Measurements from ENCODE around the gene ZNHIT1. TPM values are rescaled to one million over a fixed set of nuclear protein-coding genes. Genes with fewer than 3 reads are reported as not detected.

The ZNHIT1 gene
- total and polyA plus RNA-seq, 3 experiments from 2014 or later, result 50.6 to 66.2 (median 51.7) TPM

- Histone ChIP-seq H3K4me3 (ENCODE audit: low read length) (no peak overlapping the region), H3K36me3 (ENCODE audit: insufficient read depth, low read length) (no peaks in the 10 kb centered on the region), H3K27ac (ENCODE audit: low read depth, low read length) (no peak overlapping the region), H3K9me3 (ENCODE audit: low read length) (no peaks in the 10 kb centered on the region), H3K27me3 (ENCODE audit: insufficient read depth, low read length, poor library complexity, severe bottlenecking) (peaks cover 97% of the 10 kb centered on the region), H3K4me1 (ENCODE audit: insufficient read depth, low read length) (peaks cover 57% of the 10 kb centered on the region)
- ChIA-PET POLR2A (interaction anchor here (0.6 kb wide), 1 partner anchor 14 kb away, joined by 9 read pairs; no protein-coding TSS in a partner anchor), CTCF (interaction anchor here (0.8 to 3.1 kb wide), 5 partner anchors 18 to 111 kb away, joined by 3 to 38 read pairs (median 5); no protein-coding TSS in a partner anchor)
- no peak overlapping the region for H3K27ac Mint-ChIP-seq
- no peaks in the 10 kb centered on the region for H3K36me3 Mint-ChIP-seq
- H3K4me1 Mint-ChIP-seq, result peaks cover 38 to 61% (median 41%) of the 10 kb centered on the region in 3 donors
- H3K9me3 Mint-ChIP-seq, result peaks cover 0 to 3% (median 0%) of the 10 kb centered on the region in 5 donors
- H3K4me3 Mint-ChIP-seq, result peak overlapping the region in 4 of 7 donors; percentile 15 to 57 (median 46)
- peaks cover 86 to 90% of the 10 kb centered on the region in 2 donors for H3K27me3 Mint-ChIP-seq
- no peak for DNase-seq
Measured at GRCh38 chr7:101172005-101172853, 45.7 kb upstream of the ZNHIT1 start.

- DNase-seq, result no peak
- no peak overlapping the region for H3K27ac Mint-ChIP-seq
- Histone ChIP-seq H3K27ac (ENCODE audit: low read depth, low read length) (no peak overlapping the region), H3K4me3 (ENCODE audit: low read length) (no peak overlapping the region), H3K9me3 (ENCODE audit: low read length) (no peaks in the 10 kb centered on the region), H3K27me3 (ENCODE audit: insufficient read depth, low read length, poor library complexity, severe bottlenecking) (peaks cover 97% of the 10 kb centered on the region), H3K36me3 (ENCODE audit: insufficient read depth, low read length) (no peaks in the 10 kb centered on the region), H3K4me1 (ENCODE audit: insufficient read depth, low read length) (peaks cover 57% of the 10 kb centered on the region)
- H3K27me3 Mint-ChIP-seq, result peaks cover 86 to 90% of the 10 kb centered on the region in 2 donors
- peaks cover 36 to 58% (median 41%) of the 10 kb centered on the region in 3 donors for H3K4me1 Mint-ChIP-seq
- peak overlapping the region in 5 of 7 donors; percentile 23 to 82 (median 44) for H3K4me3 Mint-ChIP-seq
- H3K36me3 Mint-ChIP-seq, result no peaks in the 10 kb centered on the region
- ChIA-PET POLR2A (interaction anchor here (0.6 to 1.0 kb wide), 2 partner anchors 9 to 13 kb away, joined by 5 to 9 read pairs; no protein-coding TSS in a partner anchor), CTCF (interaction anchor here (1.0 to 2.9 kb wide), 6 partner anchors 10 to 44 kb away, joined by 3 to 14 read pairs (median 4); partner anchors contain the start of genes PLOD3 and ZNHIT1)
- H3K9me3 Mint-ChIP-seq, result peaks cover 0 to 3% (median 0%) of the 10 kb centered on the region in 5 donors
Measured at GRCh38 chr7:101172854-101173751, 44.9 kb upstream of the ZNHIT1 start.

GRCh38 chr7:101173752-101174244, 44.2 kb upstream of the ZNHIT1 start:
- ChIA-PET CTCF (interaction anchor here (1.0 to 2.9 kb wide), 7 partner anchors 10 to 44 kb away, joined by 3 to 14 read pairs (median 4); partner anchors contain the start of genes PLOD3 and ZNHIT1), POLR2A (interaction anchor here (1.0 kb wide), 1 partner anchor 9 kb away, joined by 5 read pairs; no protein-coding TSS in a partner anchor)
- H3K36me3 Mint-ChIP-seq, result no peaks in the 10 kb centered on the region
- no peak overlapping the region for H3K27ac ChIP-seq (ENCODE audit: low read depth, low read length)
- no peaks in the 10 kb centered on the region for H3K9me3 ChIP-seq (ENCODE audit: low read length)
- DNase-seq, result peak; percentile 37 to 71 (median 60)
- no peaks in the 10 kb centered on the region for H3K36me3 ChIP-seq (ENCODE audit: insufficient read depth, low read length)
- H3K4me3 ChIP-seq (ENCODE audit: low read length), result no peak overlapping the region
- H3K4me1 ChIP-seq (ENCODE audit: insufficient read depth, low read length), result peaks cover 57% of the 10 kb centered on the region
- H3K9me3 Mint-ChIP-seq, result peaks cover 0 to 3% (median 0%) of the 10 kb centered on the region in 5 donors
- peaks cover 93% of the 10 kb centered on the region for H3K27me3 ChIP-seq (ENCODE audit: insufficient read depth, low read length, poor library complexity, severe bottlenecking)
- H3K4me3 Mint-ChIP-seq, result peak overlapping the region in 6 of 7 donors; percentile 63 to 86 (median 72)
- H3K27me3 Mint-ChIP-seq, result peaks cover 84 to 88% of the 10 kb centered on the region in 2 donors
- H3K4me1 Mint-ChIP-seq, result peaks cover 34 to 53% (median 37%) of the 10 kb centered on the region in 3 donors
- peak overlapping the region in 2 of 8 donors; percentile 24 to 42 for H3K27ac Mint-ChIP-seq

GRCh38 chr7:101174322-101174854, 43.6 kb upstream of the ZNHIT1 start:
- POLR2A ChIA-PET, result interaction anchor here (1.0 kb wide), 1 partner anchor 10 kb away, joined by 5 read pairs; no protein-coding TSS in a partner anchor
- no peaks in the 10 kb centered on the region for H3K36me3 Mint-ChIP-seq
- no peak overlapping the region for H3K4me3 ChIP-seq (ENCODE audit: low read length)
- H3K27me3 ChIP-seq (ENCODE audit: insufficient read depth, low read length, poor library complexity, severe bottlenecking), result peaks cover 90% of the 10 kb centered on the region
- peaks cover 85 to 88% of the 10 kb centered on the region in 2 donors for H3K27me3 Mint-ChIP-seq
- no peak for DNase-seq
- no peaks in the 10 kb centered on the region for H3K9me3 ChIP-seq (ENCODE audit: low read length)
- no peak overlapping the region for H3K27ac ChIP-seq (ENCODE audit: low read depth, low read length)
- H3K4me1 ChIP-seq (ENCODE audit: insufficient read depth, low read length), result peaks cover 53% of the 10 kb centered on the region
- peaks cover 34 to 54% (median 37%) of the 10 kb centered on the region in 3 donors for H3K4me1 Mint-ChIP-seq
- peaks cover 0 to 3% (median 0%) of the 10 kb centered on the region in 5 donors for H3K9me3 Mint-ChIP-seq
- H3K4me3 Mint-ChIP-seq, result peak overlapping the region; percentile 37 to 86 (median 71)
- no peaks in the 10 kb centered on the region for H3K36me3 ChIP-seq (ENCODE audit: insufficient read depth, low read length)
- peak overlapping the region in 3 of 8 donors; percentile 24 to 64 (median 42) for H3K27ac Mint-ChIP-seq
- CTCF ChIA-PET, result interaction anchor here (1.0 to 2.9 kb wide), 6 partner anchors 9 to 43 kb away, joined by 3 to 14 read pairs (median 4); partner anchors contain the start of genes PLOD3 and ZNHIT1

GRCh38 chr7:101175664-101176063, 42.3 kb upstream of the ZNHIT1 start:
- H3K4me1 ChIP-seq (ENCODE audit: insufficient read depth, low read length), result peaks cover 40% of the 10 kb centered on the region
- Mint-ChIP-seq H3K9me3 (peaks cover 0 to 3% (median 0%) of the 10 kb centered on the region in 5 donors), H3K4me1 (peaks cover 24 to 45% (median 31%) of the 10 kb centered on the region in 3 donors), H3K27ac (peak overlapping the region in 1 of 8 donors; percentile 64), H3K27me3 (peaks cover 76 to 85% of the 10 kb centered on the region in 2 donors), H3K4me3 (no peak overlapping the region), H3K36me3 (no peaks in the 10 kb centered on the region)
- H3K9me3 ChIP-seq (ENCODE audit: low read length), result no peaks in the 10 kb centered on the region
- CTCF ChIA-PET, result interaction anchor here (0.9 to 2.9 kb wide), 4 partner anchors 11 to 32 kb away, joined by 3 to 14 read pairs (median 6); no protein-coding TSS in a partner anchor
- no peak overlapping the region for H3K27ac ChIP-seq (ENCODE audit: low read depth, low read length)
- DNase-seq, result no peak
- peaks cover 80% of the 10 kb centered on the region for H3K27me3 ChIP-seq (ENCODE audit: insufficient read depth, low read length, poor library complexity, severe bottlenecking)
- H3K36me3 ChIP-seq (ENCODE audit: insufficient read depth, low read length), result no peaks in the 10 kb centered on the region
- H3K4me3 ChIP-seq (ENCODE audit: low read length), result no peak overlapping the region
- POLR2A ChIA-PET, result no interaction called here

- H3K9me3 ChIP-seq (ENCODE audit: low read length), result no peaks in the 10 kb centered on the region
- no peak overlapping the region for H3K4me3 ChIP-seq (ENCODE audit: low read length)
- H3K9me3 Mint-ChIP-seq, result peaks cover 0 to 3% (median 0%) of the 10 kb centered on the region in 5 donors
- peaks cover 66% of the 10 kb centered on the region for H3K27me3 ChIP-seq (ENCODE audit: insufficient read depth, low read length, poor library complexity, severe bottlenecking)
- H3K4me1 Mint-ChIP-seq, result peaks cover 16 to 35% (median 20%) of the 10 kb centered on the region in 3 donors
- no peak overlapping the region for H3K27ac ChIP-seq (ENCODE audit: low read depth, low read length)
- no peak for DNase-seq
- no peak overlapping the region for H3K4me3 Mint-ChIP-seq
- ChIA-PET POLR2A (no interaction called here), CTCF (interaction anchor here (0.8 to 1.0 kb wide), 2 partner anchors 14 to 33 kb away, joined by 3 to 4 read pairs; no protein-coding TSS in a partner anchor)
- no peak overlapping the region for H3K27ac Mint-ChIP-seq
- H3K36me3 ChIP-seq (ENCODE audit: insufficient read depth, low read length), result no peaks in the 10 kb centered on the region
- H3K4me1 ChIP-seq (ENCODE audit: insufficient read depth, low read length), result peaks cover 20% of the 10 kb centered on the region
- no peaks in the 10 kb centered on the region for H3K36me3 Mint-ChIP-seq
- peaks cover 75 to 83% of the 10 kb centered on the region in 2 donors for H3K27me3 Mint-ChIP-seq
Measured at GRCh38 chr7:101177644-101178043, 40.3 kb upstream of the ZNHIT1 start.

GRCh38 chr7:101179117-101179516, 38.8 kb upstream of the ZNHIT1 start:
- Mint-ChIP-seq H3K9me3 (no peaks in the 10 kb centered on the region), H3K4me1 (peaks cover 12 to 20% (median 13%) of the 10 kb centered on the region in 3 donors), H3K27me3 (peaks cover 64 to 73% of the 10 kb centered on the region in 2 donors), H3K27ac (no peak overlapping the region), H3K36me3 (no peaks in the 10 kb centered on the region), H3K4me3 (peak overlapping the region in 6 of 7 donors; percentile 16 to 60 (median 50))
- DNase-seq, result no peak
- ChIA-PET POLR2A (no interaction called here), CTCF (interaction anchor here (0.8 kb wide), 1 partner anchor 35 kb away, joined by 4 read pairs; no protein-coding TSS in a partner anchor)
- Histone ChIP-seq H3K27me3 (ENCODE audit: insufficient read depth, low read length, poor library complexity, severe bottlenecking) (peaks cover 52% of the 10 kb centered on the region), H3K27ac (ENCODE audit: low read depth, low read length) (no peak overlapping the region), H3K4me3 (ENCODE audit: low read length) (no peak overlapping the region), H3K36me3 (ENCODE audit: insufficient read depth, low read length) (no peaks in the 10 kb centered on the region), H3K4me1 (ENCODE audit: insufficient read depth, low read length) (peaks cover 5% of the 10 kb centered on the region), H3K9me3 (ENCODE audit: low read length) (no peaks in the 10 kb centered on the region)

All from CD8-positive, alpha-beta memory T cell (primary cell).